Measurements from ENCODE around the gene PPP1R12C. TPM values are rescaled to one million over a fixed set of nuclear protein-coding genes. Genes with fewer than 3 reads are reported as not detected.

The PPP1R12C gene
- total RNA-seq, 1 donor from 2014 or later = 130 TPM

DNA sequence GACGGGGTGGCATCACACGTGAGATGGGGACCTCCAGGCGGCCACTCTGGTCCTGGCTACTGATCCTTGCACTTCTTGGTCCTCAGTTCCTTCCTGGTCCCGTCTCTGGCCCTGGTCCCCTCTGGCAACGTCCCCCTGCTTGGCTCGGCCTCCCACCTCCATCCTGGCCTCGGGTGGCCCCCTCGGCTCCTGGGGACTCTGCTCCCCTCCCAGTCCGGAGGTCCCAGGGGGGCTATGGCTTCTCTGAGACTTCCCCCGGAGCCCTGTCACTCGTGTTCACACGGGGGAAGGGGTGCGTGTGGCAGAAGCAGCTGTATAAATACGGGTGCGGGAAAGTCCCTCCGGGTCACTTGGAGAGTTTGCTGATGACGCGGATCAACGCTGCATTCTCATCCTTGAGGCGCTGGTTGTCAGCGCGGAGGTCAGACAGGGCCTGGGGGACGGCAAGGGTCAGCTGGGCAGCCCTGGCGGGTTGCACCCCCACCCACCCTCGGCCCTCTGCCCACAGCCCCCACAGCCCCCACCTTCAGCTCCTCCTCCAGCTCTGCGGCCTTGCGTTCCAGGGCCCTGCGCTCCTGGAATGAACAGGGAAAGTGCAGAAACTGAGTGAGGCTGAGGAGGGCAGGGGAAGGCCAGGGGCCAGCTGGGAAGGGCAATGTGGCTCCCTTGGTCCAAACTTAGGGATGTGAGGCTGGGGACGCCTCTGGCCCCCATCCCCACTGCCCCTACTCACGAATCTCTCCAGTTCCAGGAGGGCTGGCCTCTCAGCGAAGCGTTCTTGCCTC lies 26.1 kb downstream of the PPP1R12C start:
- no peak for DNase-seq (ENCODE audit: low spot score)

DNA sequence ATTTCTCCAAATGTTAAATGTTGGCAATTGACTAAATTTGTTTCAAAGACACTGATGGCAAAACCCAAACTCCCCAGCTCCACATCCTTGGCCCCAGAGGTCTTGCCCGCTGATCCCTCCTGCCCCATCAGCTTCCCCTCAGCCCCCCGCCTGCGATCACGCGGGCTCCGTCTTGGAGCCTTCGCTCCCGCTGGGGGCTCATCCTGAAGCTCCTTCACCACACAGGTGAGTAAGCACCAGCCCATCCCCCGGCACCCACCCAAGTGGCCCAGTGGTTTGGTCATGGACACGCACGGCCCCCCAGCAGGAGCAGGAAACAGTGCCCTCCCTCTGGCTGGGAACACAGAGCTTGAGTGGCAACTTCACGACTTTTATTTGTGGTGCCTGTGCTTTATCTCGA lies 26.9 kb downstream of the PPP1R12C start:
- DNase-seq (ENCODE audit: low spot score) = no peak

DNA sequence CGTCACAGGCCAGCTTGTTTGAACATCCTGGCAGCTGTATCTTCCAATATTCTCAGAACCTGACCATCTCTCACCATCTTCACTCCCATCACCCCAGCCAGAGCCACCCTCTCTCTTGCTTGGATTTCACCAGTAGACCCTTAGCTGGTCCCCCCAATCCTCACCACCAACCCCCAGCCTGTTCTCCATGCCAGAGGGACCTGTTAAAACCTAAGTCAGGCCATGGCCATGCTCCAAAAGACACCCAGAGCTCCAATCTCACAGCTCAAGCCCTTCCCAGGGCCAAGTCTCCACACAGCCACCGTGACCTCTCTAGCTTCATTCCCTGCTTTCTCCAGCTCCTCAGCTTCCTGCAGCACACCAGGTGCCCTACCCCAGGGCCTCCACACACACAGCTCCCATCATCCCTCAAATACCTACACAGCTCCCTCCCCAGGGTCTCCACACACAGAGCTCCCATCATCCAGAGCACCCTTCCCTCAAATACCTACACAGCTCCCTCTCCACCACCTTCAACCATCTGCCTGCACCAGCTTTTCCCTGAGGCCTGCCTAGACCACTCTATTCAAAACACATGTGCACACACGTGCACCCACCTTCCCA lies 28.0 kb downstream of the PPP1R12C start:
- DNase-seq (ENCODE audit: low spot score) = no peak

DNA sequence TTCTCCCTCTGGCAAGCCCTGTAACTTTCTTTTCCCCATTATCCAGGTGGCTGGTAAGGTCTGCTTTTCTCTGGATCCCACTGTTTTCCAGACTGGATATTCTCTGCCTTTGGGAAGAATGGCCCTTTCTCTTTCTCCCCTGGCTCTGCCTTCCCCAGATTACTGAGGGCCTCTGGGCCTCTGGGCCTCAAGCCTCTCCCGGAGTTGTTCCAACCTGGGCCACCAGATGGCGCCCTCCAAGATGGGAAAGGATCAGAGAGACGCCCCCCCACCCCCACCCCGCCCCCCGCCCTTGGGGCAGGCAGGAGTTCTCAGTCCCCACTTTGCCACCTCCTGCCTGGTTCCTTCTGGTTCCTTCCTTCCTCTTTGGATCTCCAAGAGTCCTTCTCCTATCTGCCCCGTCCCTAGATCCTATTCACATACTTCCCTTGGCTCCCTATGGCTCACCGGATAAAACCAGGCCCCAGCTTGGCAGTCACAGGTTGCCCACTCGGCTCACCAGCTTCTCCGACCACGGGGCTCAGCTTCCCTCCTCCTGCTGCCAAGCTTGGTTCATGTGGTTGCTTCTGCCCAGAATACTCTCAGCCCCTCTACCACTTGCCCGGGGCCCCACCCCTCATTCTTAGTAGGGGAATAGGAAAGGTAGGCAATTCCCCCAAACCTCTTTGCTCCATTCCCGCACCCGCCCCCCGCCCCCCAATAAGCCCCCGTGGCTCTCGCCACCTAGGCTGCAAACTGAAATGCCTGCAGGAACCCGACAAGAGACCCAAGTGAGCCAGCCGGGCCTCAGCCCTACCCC lies 28.7 kb downstream of the PPP1R12C start:
- no peak for DNase-seq (ENCODE audit: low spot score)

DNA sequence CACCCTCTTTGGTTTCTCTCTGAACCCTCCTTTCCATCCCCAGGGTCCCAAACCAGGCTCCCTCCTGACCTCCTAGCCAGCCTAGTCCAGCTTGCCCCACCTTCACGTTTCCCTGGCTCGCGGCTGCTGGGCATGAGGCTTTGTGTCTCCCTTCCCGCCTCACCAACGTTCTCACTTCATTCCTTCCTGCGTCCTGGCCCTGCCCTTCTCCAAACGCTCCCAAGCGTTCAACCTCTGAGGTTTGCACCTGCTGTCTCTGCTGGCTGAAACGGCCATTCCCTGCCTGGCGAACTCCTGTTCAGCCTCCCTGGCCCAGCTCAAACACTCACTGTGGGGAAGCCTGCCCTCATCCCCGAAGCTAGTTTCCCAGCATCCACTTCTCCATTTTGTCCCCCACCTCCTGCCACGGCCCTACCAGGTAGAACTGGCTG lies 29.4 kb downstream of the PPP1R12C start:
- no peak for DNase-seq (ENCODE audit: low spot score)

DNA sequence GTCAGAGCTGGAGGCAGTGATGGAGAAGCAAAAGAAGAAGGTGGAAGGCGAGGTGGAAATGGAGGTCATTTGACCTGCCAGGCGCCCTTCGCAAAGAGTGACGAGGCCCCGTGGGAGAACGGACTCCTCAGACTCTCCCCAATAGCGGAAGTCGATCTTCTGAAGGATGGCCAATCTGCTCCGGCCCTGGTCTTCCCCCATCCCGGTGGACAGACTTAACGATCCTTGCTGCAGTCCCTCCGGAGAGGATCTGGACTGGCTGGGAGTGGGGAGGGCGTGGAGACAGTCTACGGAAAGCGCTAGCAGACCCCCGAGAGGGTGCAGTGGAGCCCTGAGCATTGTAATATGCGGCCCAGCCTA lies 29.9 kb downstream of the PPP1R12C start:
- no peak for DNase-seq (ENCODE audit: low spot score)

DNA sequence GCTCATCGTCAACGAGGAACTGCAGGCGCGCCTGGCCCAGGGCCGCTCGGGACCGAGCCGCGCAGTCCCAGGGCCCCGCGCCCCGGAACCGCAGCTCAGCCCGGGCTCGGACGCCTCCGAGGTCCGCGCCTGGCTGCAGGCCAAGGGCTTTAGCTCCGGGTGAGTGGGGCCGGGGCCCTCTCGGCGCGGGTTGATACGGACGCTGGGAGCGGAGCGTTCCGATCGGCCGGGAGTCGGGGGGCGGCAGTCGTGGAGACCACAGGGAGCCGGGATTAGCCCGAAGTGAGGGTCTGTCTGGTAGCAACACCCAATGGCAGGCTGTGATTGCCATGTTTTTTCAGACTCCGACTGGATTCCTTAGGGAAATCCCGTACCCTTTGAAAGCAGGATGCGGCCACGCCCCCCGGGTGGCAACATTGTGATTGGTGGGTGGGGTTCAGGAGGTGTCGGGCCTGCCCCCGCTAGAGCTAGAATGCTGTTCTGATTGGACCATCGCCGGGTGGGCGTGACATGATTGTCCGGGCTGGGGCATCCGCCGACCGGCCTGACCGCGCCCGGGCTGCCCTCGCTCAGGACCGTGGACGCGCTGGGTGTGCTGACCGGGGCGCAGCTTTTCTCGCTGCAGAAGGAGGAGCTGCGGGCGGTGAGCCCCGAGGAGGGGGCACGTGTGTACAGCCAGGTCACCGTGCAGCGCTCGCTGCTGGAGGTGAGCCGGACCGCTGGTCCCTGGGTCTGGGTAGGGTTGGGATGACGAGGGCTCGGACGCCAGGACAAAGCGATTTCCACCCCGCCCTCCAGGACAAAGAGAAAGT lies 30.5 kb downstream of the PPP1R12C start:
- peak; percentile 95 for DNase-seq (ENCODE audit: low spot score)

DNA sequence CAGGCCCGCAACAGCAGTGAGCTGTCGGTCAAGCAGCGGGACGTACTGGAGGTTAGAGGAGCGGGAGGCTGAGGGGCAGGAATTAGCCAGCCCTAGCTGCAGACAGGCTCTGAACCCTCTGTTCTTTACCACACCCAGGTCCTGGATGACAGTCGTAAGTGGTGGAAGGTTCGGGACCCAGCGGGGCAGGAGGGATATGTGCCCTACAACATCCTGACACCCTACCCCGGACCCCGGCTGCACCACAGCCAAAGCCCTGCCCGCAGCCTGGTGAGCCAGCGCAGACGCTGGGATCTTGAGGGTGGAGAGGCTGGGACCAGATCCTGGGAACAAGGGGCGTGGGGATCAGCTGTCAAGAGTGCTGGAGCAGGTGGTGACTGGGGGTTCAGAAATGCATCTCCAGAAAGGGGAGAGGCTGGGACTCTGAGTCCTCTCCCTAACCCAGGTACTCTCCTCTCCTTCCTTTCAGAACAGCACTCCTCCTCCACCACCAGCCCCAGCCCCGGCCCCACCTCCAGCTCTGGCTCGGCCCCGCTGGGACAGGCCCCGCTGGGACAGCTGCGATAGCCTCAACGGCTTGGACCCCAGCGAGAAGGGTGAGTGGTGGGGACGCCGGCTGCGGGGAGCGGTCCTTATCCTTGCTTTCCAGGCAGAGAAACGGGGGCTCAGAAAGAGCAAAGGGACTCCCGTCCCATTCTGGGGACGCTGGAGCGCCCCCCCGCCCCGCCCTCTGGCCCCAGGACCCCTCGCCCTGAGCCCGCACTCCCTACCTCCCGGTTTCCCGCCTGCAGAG lies 31.3 kb downstream of the PPP1R12C start:
- DNase-seq (ENCODE audit: low spot score) = no peak

DNA sequence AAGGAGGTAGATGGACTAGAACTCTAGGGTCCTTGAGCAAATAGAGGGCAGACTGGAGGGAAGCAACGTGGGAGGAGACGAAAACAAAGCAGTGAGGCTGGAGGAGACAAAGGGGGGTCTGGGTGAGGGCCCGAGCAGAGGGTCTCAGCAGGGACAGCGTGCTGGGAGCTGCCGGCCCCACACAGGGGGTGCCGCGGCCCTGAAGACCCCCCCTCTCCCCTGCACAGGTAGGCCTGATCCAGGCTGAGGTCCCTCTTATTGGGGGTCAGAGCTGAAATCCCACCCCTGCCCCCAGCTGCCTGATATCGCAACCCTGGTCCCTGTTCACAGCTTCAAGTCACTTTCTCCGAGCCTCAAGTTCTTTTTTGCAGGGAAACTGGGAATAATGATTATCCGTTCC lies 33.0 kb downstream of the PPP1R12C start:
- DNase-seq (ENCODE audit: low spot score) = no peak

DNA sequence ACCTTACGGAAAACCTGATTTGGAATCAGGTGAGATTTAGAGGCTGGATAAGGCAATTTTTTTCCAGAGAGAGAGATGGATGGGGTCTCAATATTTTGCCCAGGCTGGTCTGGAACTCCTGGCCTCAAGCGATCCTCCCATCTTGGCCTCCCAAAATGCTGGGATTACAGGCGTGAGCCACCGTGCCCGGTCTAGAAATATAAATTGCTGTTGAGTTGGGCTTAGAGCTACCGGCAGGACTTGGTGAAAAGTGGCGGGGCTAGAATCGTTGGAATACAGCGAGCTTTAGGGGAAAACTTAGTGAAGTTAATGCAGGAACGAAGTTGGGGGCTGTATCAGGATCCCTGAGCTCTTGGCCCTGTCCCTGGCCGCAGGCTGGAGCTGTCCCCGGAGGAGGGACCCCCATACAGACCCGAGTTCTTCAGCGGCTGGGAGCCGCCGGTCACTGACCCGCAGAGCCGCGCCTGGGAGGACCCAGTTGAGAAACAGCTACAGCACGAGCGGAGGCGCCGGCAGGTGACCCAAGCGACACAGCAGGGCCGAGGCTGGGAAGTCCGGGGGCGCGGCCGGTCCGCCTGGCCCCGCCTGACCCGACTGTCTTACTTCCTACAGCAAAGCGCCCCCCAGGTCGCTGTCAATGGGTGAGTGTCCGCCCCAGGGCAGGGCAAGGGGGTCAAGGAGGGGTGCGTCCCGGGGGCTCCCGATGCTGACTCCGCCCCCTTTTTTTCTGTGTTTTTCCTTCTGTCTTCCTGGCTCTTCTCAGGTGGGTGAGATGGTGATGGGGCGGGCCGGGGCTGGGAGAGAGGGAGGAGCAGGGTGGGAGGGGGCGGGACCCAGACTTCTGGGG lies 34.2 kb downstream of the PPP1R12C start:
- no peak for DNase-seq (ENCODE audit: low spot score)

DNA sequence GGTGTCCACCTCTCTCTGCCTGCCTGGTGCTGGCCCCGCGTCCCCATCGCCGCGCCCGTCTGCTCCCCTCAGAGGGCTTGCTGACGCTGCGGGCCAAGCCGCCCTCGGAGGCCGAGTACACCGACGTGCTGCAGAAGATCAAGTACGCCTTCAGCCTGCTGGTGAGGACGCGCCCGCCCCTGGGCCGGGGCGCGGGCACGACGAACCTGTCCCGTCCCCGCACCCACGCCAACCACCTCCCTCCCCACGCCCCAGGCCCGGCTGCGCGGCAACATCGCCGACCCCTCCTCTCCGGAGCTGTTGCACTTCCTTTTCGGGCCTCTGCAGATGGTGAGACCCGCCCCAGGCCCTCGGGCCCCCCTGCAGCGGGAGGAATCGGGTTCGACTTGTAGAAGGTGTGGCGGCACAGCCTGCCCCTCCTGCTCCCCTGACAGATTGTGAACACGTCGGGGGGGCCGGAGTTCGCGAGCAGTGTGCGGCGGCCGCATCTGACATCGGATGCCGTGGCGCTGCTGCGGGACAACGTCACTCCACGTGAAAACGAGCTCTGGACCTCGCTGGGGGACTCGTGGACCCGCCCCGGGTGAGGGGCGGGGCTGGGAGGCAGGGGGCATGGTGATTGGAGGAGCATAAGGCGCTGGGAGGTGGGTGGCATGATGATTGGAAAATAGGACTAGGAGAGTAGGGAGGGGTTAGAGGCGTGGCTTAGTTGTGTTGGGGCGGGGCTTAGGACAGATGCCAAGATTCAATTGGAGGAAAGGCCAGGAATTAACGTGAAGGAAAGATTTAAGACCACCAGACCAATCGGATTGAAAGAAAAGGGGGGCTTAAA lies 35.2 kb downstream of the PPP1R12C start:
- DNase-seq (ENCODE audit: low spot score) = no peak

DNA sequence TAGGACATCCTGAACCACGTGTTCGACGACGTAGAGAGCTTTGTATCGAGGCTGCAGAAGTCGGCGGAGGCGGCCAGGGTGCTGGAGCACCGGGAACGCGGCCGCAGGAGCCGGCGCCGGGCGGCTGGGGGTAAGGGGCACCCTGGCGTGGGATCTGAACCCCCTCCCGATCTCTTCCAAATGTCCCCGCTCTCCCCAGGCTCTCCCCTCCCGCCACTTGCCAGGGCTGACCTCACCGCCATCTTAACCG lies 35.7 kb downstream of the PPP1R12C start:
- no peak for DNase-seq (ENCODE audit: low spot score)

DNA sequence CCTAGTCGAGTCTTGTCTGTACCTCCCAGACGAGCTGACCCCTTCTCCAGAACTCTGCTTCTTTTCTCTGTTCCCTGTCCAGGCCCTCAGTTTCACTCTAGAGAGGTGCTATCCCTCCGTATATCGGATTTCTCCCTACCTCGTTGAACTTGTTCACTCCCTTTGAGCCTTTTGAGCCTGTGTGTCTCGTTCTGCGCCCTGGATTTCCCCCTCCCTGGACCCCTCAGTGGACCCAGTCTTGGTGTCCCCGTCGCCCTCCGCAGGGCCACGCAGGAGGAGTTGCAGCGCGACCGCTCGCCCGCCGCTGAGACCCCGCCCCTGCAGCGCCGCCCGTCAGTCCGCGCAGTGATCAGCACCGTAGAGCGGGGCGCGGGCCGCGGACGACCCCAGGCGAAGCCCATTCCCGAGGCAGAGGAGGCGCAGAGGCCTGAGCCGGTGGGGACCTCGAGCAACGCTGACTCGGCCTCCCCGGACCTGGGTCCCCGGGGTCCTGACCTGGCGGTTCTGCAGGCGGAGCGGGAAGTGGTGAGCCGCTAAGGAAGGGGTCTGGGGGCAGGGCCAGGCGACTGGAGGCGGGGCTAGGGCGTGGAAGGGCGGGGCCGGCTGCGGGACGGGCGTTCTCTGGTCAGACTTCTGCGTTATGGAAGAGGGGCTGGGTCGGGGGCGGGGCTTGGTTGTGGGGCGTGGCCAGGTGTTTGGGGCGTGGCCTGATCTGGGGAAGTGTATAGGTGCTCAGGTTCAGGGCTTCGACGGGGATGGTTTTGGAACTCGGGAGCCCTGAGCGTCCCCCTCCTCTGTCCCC lies 36.3 kb downstream of the PPP1R12C start:
- no peak for DNase-seq (ENCODE audit: low spot score)

DNA sequence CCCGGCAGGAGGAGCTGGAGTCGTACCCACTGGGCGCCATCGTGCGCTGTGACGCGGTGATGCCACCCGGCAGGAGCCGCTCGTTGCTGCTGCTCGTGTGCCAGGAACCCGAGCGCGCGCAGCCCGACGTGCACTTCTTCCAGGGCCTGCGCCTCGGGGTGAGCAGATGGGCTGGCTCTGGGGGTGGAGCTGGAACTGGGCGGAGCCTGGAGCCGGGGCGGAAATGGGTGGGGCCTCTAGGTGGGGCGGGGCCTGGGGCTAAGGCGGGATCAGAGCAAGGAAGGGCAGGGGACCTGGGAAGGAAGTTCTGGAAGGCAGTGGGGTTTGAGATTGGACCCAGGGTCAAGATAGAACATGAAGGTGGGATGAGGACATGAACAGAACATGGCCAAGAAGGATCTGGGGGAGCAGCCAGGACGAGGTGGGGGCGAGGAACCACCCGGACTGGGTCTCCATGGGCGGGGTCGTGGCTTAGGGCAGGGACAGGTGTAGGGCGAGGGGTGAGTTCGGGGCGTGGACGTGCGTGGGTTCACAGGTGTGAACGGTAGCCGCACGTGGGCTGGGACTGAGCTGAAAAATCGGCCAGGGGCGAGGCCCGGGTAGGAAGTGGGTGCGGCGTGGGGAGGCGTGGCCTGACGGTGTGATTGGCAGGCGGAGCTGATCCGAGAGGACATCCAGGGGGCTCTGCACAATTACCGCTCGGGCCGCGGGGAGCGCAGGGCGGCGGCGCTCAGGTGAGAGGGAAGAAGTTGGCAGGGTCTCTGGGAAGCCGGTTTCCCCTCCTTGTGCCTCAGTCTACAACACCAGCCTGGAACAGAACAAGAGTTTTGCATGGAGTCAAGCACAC lies 37.1 kb downstream of the PPP1R12C start:
- DNase-seq (ENCODE audit: low spot score) = no peak

DNA sequence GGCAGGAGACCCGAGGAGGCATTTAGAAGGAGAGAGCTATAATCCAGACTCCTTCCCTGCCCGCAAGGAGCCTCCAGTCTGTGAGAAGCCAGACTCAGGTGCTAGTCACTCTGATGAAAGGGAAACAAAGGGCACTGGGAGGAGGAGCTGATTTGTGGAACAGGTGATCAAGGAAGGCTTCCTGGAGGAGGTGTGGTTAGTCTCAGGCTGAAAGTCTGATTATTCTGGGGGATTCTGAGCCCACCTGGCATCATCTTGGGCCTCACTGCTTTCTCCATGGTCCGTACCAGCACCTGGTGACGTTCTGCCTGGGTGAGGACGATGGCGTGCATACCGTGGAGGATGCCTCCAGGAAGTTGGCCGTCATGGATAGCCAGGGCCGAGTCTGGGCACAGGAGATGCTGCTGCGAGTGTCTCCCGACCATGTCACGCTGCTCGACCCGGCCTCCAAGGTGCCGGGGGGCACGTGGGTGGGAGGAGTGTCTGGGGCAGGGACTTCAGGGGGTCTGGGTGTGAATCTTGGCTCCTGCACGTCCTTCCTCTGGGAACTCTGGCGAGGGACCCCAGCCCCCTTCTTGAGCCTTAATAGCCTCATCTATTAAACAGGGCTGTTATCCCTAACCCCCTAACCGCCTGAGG lies 37.9 kb downstream of the PPP1R12C start:
- no peak for DNase-seq (ENCODE audit: low spot score)

DNA sequence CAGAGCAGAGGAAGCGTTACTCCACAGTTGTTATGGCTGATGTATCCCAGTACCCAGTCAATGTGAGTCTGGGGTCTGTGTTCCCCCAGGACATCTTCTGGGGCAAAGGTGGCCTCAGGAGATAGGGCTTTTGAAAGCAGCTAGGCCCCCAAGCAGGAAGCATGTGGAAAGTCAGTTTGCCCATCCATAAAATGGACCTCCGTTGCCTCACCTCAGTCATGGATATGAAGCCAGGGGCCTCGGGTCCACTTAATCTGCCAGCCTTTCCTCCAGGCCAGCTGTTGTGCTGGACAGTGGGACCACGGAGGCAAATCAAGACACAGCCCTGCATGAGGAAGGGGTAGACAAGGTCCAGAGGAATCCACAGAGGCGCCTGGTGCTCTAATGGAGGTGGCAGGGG lies 38.4 kb downstream of the PPP1R12C start:
- no peak for DNase-seq (ENCODE audit: low spot score)

DNA sequence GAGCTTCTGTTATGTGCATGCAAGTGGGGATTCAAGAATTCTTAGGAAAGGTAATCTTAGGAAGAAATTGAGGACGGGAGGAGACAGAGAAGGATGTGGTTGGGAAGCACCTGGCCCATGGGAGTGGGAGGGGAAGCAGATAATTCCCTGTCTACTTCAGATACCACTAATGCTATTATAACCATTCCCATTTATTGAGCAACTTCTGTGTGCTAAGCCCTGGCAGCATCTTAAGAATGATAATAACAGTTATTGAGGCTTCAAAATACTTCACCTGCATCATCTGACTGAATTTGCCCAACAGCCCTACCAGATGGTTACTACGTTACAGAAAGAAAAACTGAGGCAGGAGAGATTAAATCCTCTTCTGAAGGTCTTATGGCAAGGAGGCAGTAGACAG lies 40.3 kb downstream of the PPP1R12C start:
- DNase-seq (ENCODE audit: low spot score) = no peak
